Fibroblast of lung (primary cell): ENCODE data around the gene SPAG5. TPM values are rescaled to one million over a fixed set of nuclear protein-coding genes. Genes with fewer than 3 reads are reported as not detected.

Experiments
- DNase-seq, 2 donors: peaks; one replicate each; pipeline versions ENCODE4 v3.0.0 to v3.0.0-alpha.2; 2010; ENCODE audit warnings: low read depth in 2 of 2
- H2AFZ ChIP-seq: 2 replicates; pipeline ENCODE4 v1.5.1; 2012; ENCODE audit warnings: low read length, control low read depth, inconsistent platforms
- H3K27ac ChIP-seq: 2 replicates; pipeline ENCODE4 v1.5.1; 2011; ENCODE audit warnings: low read length, control low read depth; ENCODE audit not compliant: insufficient read depth
- H3K27me3 ChIP-seq: 2 replicates; pipeline ENCODE4 v1.5.1; 2011; ENCODE audit warnings: mild to moderate bottlenecking, low read length; ENCODE audit not compliant: control insufficient read depth, insufficient read depth
- H3K36me3 ChIP-seq: 2 replicates; pipeline ENCODE4 v1.5.1; 2011; ENCODE audit warnings: low read length; ENCODE audit not compliant: control insufficient read depth, insufficient read depth
- H3K4me1 ChIP-seq: 2 replicates; pipeline ENCODE4 v1.5.1; 2011; ENCODE audit warnings: low read length; ENCODE audit not compliant: control insufficient read depth, insufficient read depth; ENCODE audit errors: extremely low read depth
- H3K4me2 ChIP-seq: 2 replicates; pipeline ENCODE4 v1.5.1; 2011; ENCODE audit warnings: low read length, control low read depth; ENCODE audit not compliant: insufficient read depth; ENCODE audit errors: extremely low read depth
- H3K4me3 ChIP-seq, 4 experiments: fragments of 200-600 bp in 1 of 4; sonication (generic) in 1 of 4; replicated peaks in 1 of 4; 2 replicates each; pipeline ENCODE4 v1.5.1; 2011 to 2016; ENCODE audit warnings: low read length in 4 of 4, low read depth in 3 of 4, mild to moderate bottlenecking in 3 of 4, control low read depth in 2 of 4, inconsistent platforms in 1 of 4, mixed read lengths in 1 of 4; ENCODE audit not compliant: insufficient read depth in 1 of 4; ENCODE audit errors: control extremely low read depth in 1 of 4
- H3K79me2 ChIP-seq: 2 replicates; pipeline ENCODE4 v1.5.1; 2012; ENCODE audit warnings: mild to moderate bottlenecking, low read length, inconsistent platforms; ENCODE audit not compliant: control insufficient read depth, insufficient read depth
- H3K9ac ChIP-seq: 2 replicates; pipeline ENCODE4 v1.5.1; 2011; ENCODE audit warnings: mild to moderate bottlenecking, low read length, control low read depth; ENCODE audit not compliant: insufficient read depth
- H3K9me3 ChIP-seq: 2 replicates; pipeline ENCODE4 v1.5.1; 2012; ENCODE audit warnings: low read depth, low read length; ENCODE audit not compliant: control insufficient read depth, insufficient read depth
- H4K20me1 ChIP-seq: 2 replicates; pipeline ENCODE4 v1.5.1; 2011; ENCODE audit warnings: low read length; ENCODE audit not compliant: control insufficient read depth, insufficient read depth; ENCODE audit errors: extremely low read depth
- CTCF ChIP-seq, 2 donors: IDR thresholded peaks in 1 of 2; conservative IDR thresholded peaks in 1 of 2; 1 replicate in 1 of 2; 2 replicates in 1 of 2; pipeline ENCODE4 v1.5.1; 2011 to 2012; ENCODE audit warnings: low read length in 2 of 2, control low read depth in 1 of 2, inconsistent platforms in 1 of 2, low read depth in 1 of 2, mild to moderate bottlenecking in 1 of 2
- EZH2 ChIP-seq: IDR thresholded peaks from 2 replicates; pipeline ENCODE4 v1.5.1; 2012; ENCODE audit warnings: low read length, control low read depth, mild to moderate bottlenecking; ENCODE audit errors: missing control alignments
- polyA plus RNA-seq, 2 donors: library from polyadenylated mRNA; depleted of rRNA in 1 of 2; stranded (reverse) in 1 of 2; unstranded in 1 of 2; fragments of >200 nt; gene quantifications; 2 replicates each; pipeline ENCODE4 v1.2.1, GENCODE V29; 2011 to 2012; ENCODE audit warnings: missing spikeins in 1 of 2
- total RNA-seq: library from RNA; depleted of rRNA; stranded (reverse); fragments of >200 nt; gene quantifications from 2 replicates; pipeline ENCODE4 v1.2.1, GENCODE V29; 2014

The SPAG5 gene
- total and polyA plus RNA-seq, 2 donors (not counting 1 experiment from before 2014, with no cell fraction given) = 12.0 to 13.7 TPM

- peaks cover 11% of the 10 kb centered on the region for H3K36me3 ChIP-seq
- H3K4me2 ChIP-seq = no peak overlapping the region
- H4K20me1 ChIP-seq = no peaks in the 10 kb centered on the region
- no peak for DNase-seq
- H3K27me3 ChIP-seq = no peaks in the 10 kb centered on the region
- no peaks in the 10 kb centered on the region for H3K79me2 ChIP-seq
- TF ChIP-seq EZH2 (no peak), CTCF (conservative IDR thresholded peaks at IDR 0.05 in 1 of 2, IDR thresholded peaks at IDR 0.05 in 1 of 2; ENCODE audit: low read depth in 1 of 2, low read length in 2 of 2) (no peak)
- H2AFZ ChIP-seq = no peak overlapping the region
- H3K4me1 ChIP-seq = peaks cover 4% of the 10 kb centered on the region
- H3K27ac ChIP-seq = no peak overlapping the region
- H3K9me3 ChIP-seq = no peaks in the 10 kb centered on the region
- no peak overlapping the region for H3K4me3 ChIP-seq
- no peak overlapping the region for H3K9ac ChIP-seq
Observed at GRCh38 chr17:28578246-28579195, 20.3 kb downstream of the SPAG5 start.

- H4K20me1 ChIP-seq = no peaks in the 10 kb centered on the region
Observed at GRCh38 chr17:28577466-28577824, 21.4 kb downstream of the SPAG5 start.

More at GRCh38 chr17:28577466-28577824, 21.4 kb downstream of the SPAG5 start:
- no peak for DNase-seq
- H3K9me3 ChIP-seq = no peaks in the 10 kb centered on the region
- peaks cover 4% of the 10 kb centered on the region for H3K4me1 ChIP-seq
- TF ChIP-seq EZH2 (no peak), CTCF (conservative IDR thresholded peaks at IDR 0.05 in 1 of 2, IDR thresholded peaks at IDR 0.05 in 1 of 2; ENCODE audit: low read depth in 1 of 2, low read length in 2 of 2) (no peak)
- peak overlapping the region; percentile 25 for H3K27ac ChIP-seq
- no peak overlapping the region for H3K9ac ChIP-seq
- peaks cover 12% of the 10 kb centered on the region for H3K36me3 ChIP-seq
- H3K79me2 ChIP-seq = no peaks in the 10 kb centered on the region
- no peak overlapping the region for H3K4me2 ChIP-seq
- H3K4me3 ChIP-seq = no peak overlapping the region
- H2AFZ ChIP-seq = no peak overlapping the region
- H3K27me3 ChIP-seq = no peaks in the 10 kb centered on the region
